ENCODE results near the gene ATP5F1C.

GRCh38 chr10:7786430-7786829, 1.5 kb upstream of the ATP5F1C start:
- TF ChIP-seq CTCF (conservative IDR thresholded peaks at IDR 0.05) (no peak), EZH2 (IDR thresholded peaks at IDR 0.05; ENCODE audit: low read depth) (no peak)
